ENCODE data around the gene CSNK1D. TPM values are rescaled to one million over a fixed set of nuclear protein-coding genes. Genes with fewer than 3 reads are reported as not detected.

Gene CSNK1D
- total and polyA plus RNA-seq, 2 experiments from 2014 or later = 55.3 to 66.4 TPM

GRCh38 chr17:82316651-82317393, 43.3 kb upstream of the CSNK1D start (continued):
- TF ChIP-seq CTCF (conservative IDR thresholded peaks at IDR 0.05; ENCODE audit: low read depth in 2 of 2) (no peak), EZH2 (IDR thresholded peaks at IDR 0.05; ENCODE audit: low read depth, unreplicated experiment) (no peak), NANOG (IDR thresholded peaks at IDR 0.05; ENCODE audit: borderline replicate concordance) (no peak), ZNF331 (CRISPR knock-in tag; IDR thresholded peaks at IDR 0.05; ENCODE audit: low read depth) (no peak), CREB1 (CRISPR knock-in tag; IDR thresholded peaks at IDR 0.05; ENCODE audit: low read depth) (no peak), EZH2phosphoT487 (IDR thresholded peaks at IDR 0.05; ENCODE audit: unreplicated experiment) (no peak), ZNF114 (CRISPR knock-in tag; IDR thresholded peaks at IDR 0.05) (no peak), JUNB (IDR thresholded peaks at IDR 0.05; ENCODE audit: unreplicated experiment) (no peak)
- TF ChIP-seq, protein P1, sequence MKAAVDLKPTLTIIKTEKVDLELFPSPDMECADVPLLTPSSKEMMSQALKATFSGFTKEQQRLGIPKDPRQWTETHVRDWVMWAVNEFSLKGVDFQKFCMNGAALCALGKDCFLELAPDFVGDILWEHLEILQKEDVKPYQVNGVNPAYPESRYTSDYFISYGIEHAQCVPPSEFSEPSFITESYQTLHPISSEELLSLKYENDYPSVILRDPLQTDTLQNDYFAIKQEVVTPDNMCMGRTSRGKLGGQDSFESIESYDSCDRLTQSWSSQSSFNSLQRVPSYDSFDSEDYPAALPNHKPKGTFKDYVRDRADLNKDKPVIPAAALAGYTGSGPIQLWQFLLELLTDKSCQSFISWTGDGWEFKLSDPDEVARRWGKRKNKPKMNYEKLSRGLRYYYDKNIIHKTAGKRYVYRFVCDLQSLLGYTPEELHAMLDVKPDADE (IDR thresholded peaks at IDR 0.05) = no peak
- TF ChIP-seq, protein P2, sequence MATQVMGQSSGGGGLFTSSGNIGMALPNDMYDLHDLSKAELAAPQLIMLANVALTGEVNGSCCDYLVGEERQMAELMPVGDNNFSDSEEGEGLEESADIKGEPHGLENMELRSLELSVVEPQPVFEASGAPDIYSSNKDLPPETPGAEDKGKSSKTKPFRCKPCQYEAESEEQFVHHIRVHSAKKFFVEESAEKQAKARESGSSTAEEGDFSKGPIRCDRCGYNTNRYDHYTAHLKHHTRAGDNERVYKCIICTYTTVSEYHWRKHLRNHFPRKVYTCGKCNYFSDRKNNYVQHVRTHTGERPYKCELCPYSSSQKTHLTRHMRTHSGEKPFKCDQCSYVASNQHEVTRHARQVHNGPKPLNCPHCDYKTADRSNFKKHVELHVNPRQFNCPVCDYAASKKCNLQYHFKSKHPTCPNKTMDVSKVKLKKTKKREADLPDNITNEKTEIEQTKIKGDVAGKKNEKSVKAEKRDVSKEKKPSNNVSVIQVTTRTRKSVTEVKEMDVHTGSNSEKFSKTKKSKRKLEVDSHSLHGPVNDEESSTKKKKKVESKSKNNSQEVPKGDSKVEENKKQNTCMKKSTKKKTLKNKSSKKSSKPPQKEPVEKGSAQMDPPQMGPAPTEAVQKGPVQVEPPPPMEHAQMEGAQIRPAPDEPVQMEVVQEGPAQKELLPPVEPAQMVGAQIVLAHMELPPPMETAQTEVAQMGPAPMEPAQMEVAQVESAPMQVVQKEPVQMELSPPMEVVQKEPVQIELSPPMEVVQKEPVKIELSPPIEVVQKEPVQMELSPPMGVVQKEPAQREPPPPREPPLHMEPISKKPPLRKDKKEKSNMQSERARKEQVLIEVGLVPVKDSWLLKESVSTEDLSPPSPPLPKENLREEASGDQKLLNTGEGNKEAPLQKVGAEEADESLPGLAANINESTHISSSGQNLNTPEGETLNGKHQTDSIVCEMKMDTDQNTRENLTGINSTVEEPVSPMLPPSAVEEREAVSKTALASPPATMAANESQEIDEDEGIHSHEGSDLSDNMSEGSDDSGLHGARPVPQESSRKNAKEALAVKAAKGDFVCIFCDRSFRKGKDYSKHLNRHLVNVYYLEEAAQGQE (IDR thresholded peaks at IDR 0.05; ENCODE audit: unreplicated experiment) = no peak

GRCh38 chr17:82315703-82316358, 42.3 kb upstream of the CSNK1D start:
- peak; percentile 48 for DNase-seq (ENCODE audit: low spot score)
- Histone ChIP-seq H3K4me2 (peak overlapping the region; percentile 81), H3F3A (replicated peaks; ENCODE audit: low read depth) (peaks cover 14% of the 10 kb centered on the region), H3K27ac (ENCODE audit: low read depth) (no peak overlapping the region), H2AFZ (peak overlapping the region; percentile 96), H3K36me3 (ENCODE audit: insufficient read depth) (no peaks in the 10 kb centered on the region), H3K9me2 (ENCODE audit: insufficient read depth) (no peaks in the 10 kb centered on the region), H4K20me1 (replicated peaks; ENCODE audit: insufficient read depth) (no peaks in the 10 kb centered on the region), H3K4me3 (peak overlapping the region; percentile 51), H3K79me2 (replicated peaks; ENCODE audit: insufficient read depth) (no peaks in the 10 kb centered on the region), H3K4me1 (ENCODE audit: insufficient read depth) (no peaks in the 10 kb centered on the region), H3K27me3 (ENCODE audit: insufficient read depth) (no peaks in the 10 kb centered on the region)
- Mint-ChIP-seq H3K27ac (no peak overlapping the region), H3K27me3 (ENCODE audit: insufficient read depth, low read depth, poor library complexity) (peaks cover 12% of the 10 kb centered on the region), H3K9me3 (no peaks in the 10 kb centered on the region), H3K36me3 (ENCODE audit: low read depth) (no peaks in the 10 kb centered on the region), H3K4me1 (peaks cover 6% of the 10 kb centered on the region; the same call in 1 of the 3 replicates), H3K4me3 (peak overlapping the region; percentile 63)
- ATAC-seq = peak; percentile 71
- TF ChIP-seq CTCF (conservative IDR thresholded peaks at IDR 0.05; ENCODE audit: low read depth in 2 of 2) = 0 out of 4 replicates have a peak, but pooled peaks of 1 of the 2 experiments have one; percentile 12
- no peak for TF ChIP-seq CREB1 (CRISPR knock-in tag; IDR thresholded peaks at IDR 0.05; ENCODE audit: low read depth)
